Right atrium auricular region (tissue), 2 donors: ENCODE results near the gene AP1AR. TPM values are rescaled to one million over a fixed set of nuclear protein-coding genes. Genes with fewer than 3 reads are reported as not detected.

Experiments used
- DNase-seq: peaks from one replicate; pipeline ENCODE4 v3.0.0-alpha.2; 2019; ENCODE audit warnings: low spot score
- H3K27ac ChIP-seq, 2 donors: fragments of 200-600 bp; sonication (generic); 1 replicate in 1 of 2; 2 replicates in 1 of 2; pipeline ENCODE4 v1.5.1; 2016 to 2019
- H3K27me3 ChIP-seq, 2 donors: fragments of 200-600 bp; sonication (generic); one replicate each; pipeline versions ENCODE4 v1.5.1 to v1.6.0; 2017 to 2019
- H3K36me3 ChIP-seq: fragments of 200-600 bp; sonication (generic); one replicate; pipeline ENCODE4 v1.5.1; 2016
- H3K4me1 ChIP-seq, 2 donors: fragments of 200-600 bp; sonication (generic); one replicate each; pipeline versions ENCODE4 v1.5.1 to v1.6.0; 2017 to 2019
- H3K4me3 ChIP-seq, 2 donors: fragments of 200-600 bp; sonication (generic); 1 replicate in 1 of 2; 2 replicates in 1 of 2; pipeline ENCODE4 v1.5.1; 2017 to 2019; ENCODE audit warnings: mild to moderate bottlenecking in 1 of 2, moderate library complexity in 1 of 2
- H3K9me3 ChIP-seq, 2 donors: fragments of 200-600 bp; sonication (generic); one replicate each; pipeline ENCODE4 v1.5.1; 2019
- CTCF ChIP-seq, 2 donors: fragments of 200-600 bp; sonication (generic); IDR thresholded peaks; one replicate each; pipeline ENCODE4 v1.5.1; 2019; ENCODE audit warnings: antibody characterized with exemption in 2 of 2
- total RNA-seq, 2 donors: library from RNA; depleted of rRNA; stranded (reverse); fragments of >200 nt; gene quantifications; one replicate each; pipeline ENCODE4 v1.1.0, GENCODE V29; 2016

The AP1AR gene
- total RNA-seq, 2 donors from 2014 or later: 6.6 to 10.2 TPM

DNA sequence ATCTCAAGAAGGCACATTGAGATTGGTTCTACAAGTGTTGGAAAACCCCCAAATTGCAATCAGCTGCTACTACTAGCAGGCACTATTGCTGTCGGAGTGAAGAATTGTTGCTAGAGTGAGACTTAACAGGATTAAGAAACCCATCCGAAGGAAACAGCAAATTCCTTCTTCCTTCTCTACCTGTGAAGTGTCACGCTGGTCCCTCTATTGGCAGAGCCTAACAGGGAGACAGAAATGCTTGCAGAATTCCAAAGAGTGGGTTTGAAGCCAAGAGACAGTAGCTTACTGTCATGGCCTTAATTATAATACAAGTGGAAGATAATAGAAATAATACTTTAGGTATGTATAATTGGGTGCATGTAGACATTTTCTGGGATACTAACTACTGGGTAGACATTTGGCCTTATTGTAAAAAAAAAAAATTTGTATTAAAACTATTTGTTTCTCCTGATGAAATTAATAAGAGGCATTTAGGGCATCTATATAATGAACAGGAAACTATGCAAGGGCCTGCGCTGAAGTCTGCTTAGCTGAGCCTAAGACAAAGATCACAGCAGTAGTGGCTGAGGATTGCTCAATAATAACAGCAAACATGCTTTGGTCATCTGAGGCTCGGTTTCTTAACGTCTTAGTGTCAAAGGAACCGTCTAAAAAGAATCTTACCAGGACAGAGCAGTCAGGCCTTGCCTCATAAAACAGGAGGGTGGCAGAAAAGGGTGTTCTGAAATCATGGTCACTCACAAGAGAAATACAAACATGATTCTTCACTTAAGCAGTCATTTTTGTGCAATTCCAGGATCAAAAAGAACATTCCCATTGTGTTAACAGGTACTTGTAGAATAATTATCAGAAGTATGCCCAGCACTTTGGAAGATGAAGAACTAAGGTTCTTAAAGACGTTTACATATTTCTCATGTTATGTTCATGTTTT is 45.6 kb upstream of the AP1AR start:
- no peaks in the 10 kb centered on the region for H3K9me3 ChIP-seq
- H3K4me1 ChIP-seq: no peaks in the 10 kb centered on the region
- H3K27ac ChIP-seq: no peak overlapping the region
- peaks cover 11% of the 10 kb centered on the region for H3K36me3 ChIP-seq
- DNase-seq: no peak
- H3K4me3 ChIP-seq: no peak overlapping the region
- H3K27me3 ChIP-seq: no peaks in the 10 kb centered on the region
- no peak for TF ChIP-seq CTCF (IDR thresholded peaks at IDR 0.05)

GRCh38 chr4:112189754-112190153 is 41.8 kb upstream of the AP1AR start:
- Histone ChIP-seq H3K36me3 (peaks cover 10% of the 10 kb centered on the region), H3K27ac (no peak overlapping the region), H3K4me3 (no peak overlapping the region), H3K4me1 (no peaks in the 10 kb centered on the region), H3K27me3 (no peaks in the 10 kb centered on the region), H3K9me3 (no peaks in the 10 kb centered on the region)
- no peak for DNase-seq
- TF ChIP-seq CTCF (IDR thresholded peaks at IDR 0.05): peak in 1 of 2 donors; percentile 30

DNA sequence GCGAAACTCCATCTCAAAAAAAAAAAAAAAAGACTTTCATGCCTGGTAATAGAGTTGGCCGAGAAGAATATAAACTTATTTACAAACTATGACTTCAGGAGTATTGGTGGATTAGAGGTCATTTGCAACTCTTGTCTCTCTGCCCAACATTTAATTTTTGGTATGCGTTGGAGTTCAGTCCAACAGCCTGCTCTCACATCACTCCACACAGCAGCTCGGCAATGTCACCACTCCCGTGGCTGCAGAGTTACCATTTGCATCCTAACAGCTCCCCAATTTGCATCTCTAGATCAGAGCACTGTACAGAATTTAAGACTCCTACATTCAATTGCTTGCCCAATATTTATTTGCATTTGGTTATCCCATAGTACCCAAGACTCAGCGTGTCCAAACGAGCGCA is 40.9 kb upstream of the AP1AR start:
- no peaks in the 10 kb centered on the region for H3K27me3 ChIP-seq
- no peak overlapping the region for H3K27ac ChIP-seq
- H3K9me3 ChIP-seq: no peaks in the 10 kb centered on the region

GRCh38 chr4:112196461-112196860 is 35.1 kb upstream of the AP1AR start:
- Histone ChIP-seq H3K36me3 (no peaks in the 10 kb centered on the region), H3K27me3 (no peaks in the 10 kb centered on the region), H3K27ac (no peak overlapping the region), H3K4me1 (no peaks in the 10 kb centered on the region), H3K9me3 (no peaks in the 10 kb centered on the region), H3K4me3 (no peak overlapping the region)
- DNase-seq: no peak
- TF ChIP-seq CTCF (IDR thresholded peaks at IDR 0.05): no peak

More for the DNA sequence above, 40.9 kb upstream of the AP1AR start:
- peaks cover 10% of the 10 kb centered on the region for H3K36me3 ChIP-seq
- TF ChIP-seq CTCF (IDR thresholded peaks at IDR 0.05): no peak
- DNase-seq: no peak
- no peak overlapping the region for H3K4me3 ChIP-seq
- H3K4me1 ChIP-seq: no peaks in the 10 kb centered on the region

- no peak for TF ChIP-seq CTCF (IDR thresholded peaks at IDR 0.05)
- no peak overlapping the region for H3K4me3 ChIP-seq
- no peak for DNase-seq
Measured at GRCh38 chr4:112199041-112199440, 32.5 kb upstream of the AP1AR start.

More at GRCh38 chr4:112199041-112199440, 32.5 kb upstream of the AP1AR start:
- no peaks in the 10 kb centered on the region for H3K4me1 ChIP-seq
- H3K9me3 ChIP-seq: no peaks in the 10 kb centered on the region
- H3K27me3 ChIP-seq: no peaks in the 10 kb centered on the region
- no peaks in the 10 kb centered on the region for H3K36me3 ChIP-seq
- H3K27ac ChIP-seq: no peak overlapping the region
